Smooth muscle cell (in vitro differentiated cells): ENCODE data around the gene SLX9. TPM values are rescaled to one million over a fixed set of nuclear protein-coding genes. Genes with fewer than 3 reads are reported as not detected.

Source experiments
- DNase-seq: peaks from one replicate; lab custom pipeline; 2025; ENCODE audit not compliant: unreplicated experiment; lab: John Stamatoyannopoulos, UW
- H2AFZ ChIP-seq: fragments of 200-600 bp; sonication (generic); 2 replicates; pipeline ENCODE4 v1.6.0; 2016; ENCODE audit warnings: antibody characterized with exemption, low read depth, mild to moderate bottlenecking
- H3F3A ChIP-seq: fragments of 200-600 bp; sonication (generic); 2 replicates; pipeline ENCODE4 v1.6.0; 2017; ENCODE audit warnings: antibody characterized with exemption, low read depth
- H3K27ac ChIP-seq: fragments of 200-600 bp; sonication (generic); 2 replicates; pipeline ENCODE4 v1.5.1; 2016; ENCODE audit warnings: low read depth, mild to moderate bottlenecking
- H3K27me3 ChIP-seq: fragments of 200-600 bp; sonication (generic); 2 replicates; pipeline ENCODE4 v1.6.1; 2016; ENCODE audit warnings: low read depth, mild to moderate bottlenecking
- H3K36me3 ChIP-seq: fragments of 200-600 bp; sonication (generic); 2 replicates; pipeline ENCODE4 v1.5.1; 2016; ENCODE audit warnings: low read depth
- H3K4me1 ChIP-seq: fragments of 200-600 bp; sonication (generic); 2 replicates; pipeline ENCODE4 v1.5.1; 2016; ENCODE audit warnings: low read depth
- H3K4me2 ChIP-seq: fragments of 200-600 bp; sonication (generic); 2 replicates; pipeline ENCODE4 v1.6.0; 2016; ENCODE audit warnings: mild to moderate bottlenecking
- H3K4me3 ChIP-seq: fragments of 200-600 bp; sonication (generic); 2 replicates; pipeline ENCODE4 v1.5.1; 2016; ENCODE audit warnings: mild to moderate bottlenecking
- H3K79me2 ChIP-seq: fragments of 200-600 bp; sonication (generic); 2 replicates; pipeline ENCODE4 v1.6.0; 2016; ENCODE audit warnings: low read depth, mild to moderate bottlenecking
- H3K9ac ChIP-seq: fragments of 200-600 bp; sonication (generic); 2 replicates; pipeline ENCODE4 v1.6.0; 2016; ENCODE audit warnings: low read depth
- H3K9me3 ChIP-seq: fragments of 200-600 bp; sonication (generic); replicated peaks from 2 replicates; pipeline ENCODE4 v1.5.1; 2016; ENCODE audit warnings: low read depth
- H4K20me1 ChIP-seq: fragments of 200-600 bp; sonication (generic); 2 replicates; pipeline ENCODE4 v1.6.0; 2016; ENCODE audit warnings: low read depth
- WGBS: methylation state at CpG from one replicate; pipeline ENCODE4 v1.1.7; 2016; ENCODE audit warnings: low lambda C conversion rate; 5-methylcytosine and 5-hydroxymethylcytosine counted together
- polyA plus RNA-seq: library from polyadenylated mRNA; unstranded; fragments of >200 nt; fragmentation: Nextera tagmentation; extraction: Ambion mirVana; gene quantifications from 2 replicates; pipeline ENCODE4 v1.2.1, GENCODE V29; 2016
- total RNA-seq: library from RNA; depleted of rRNA; stranded (reverse); fragments of >200 nt; gene quantifications from 2 replicates; pipeline ENCODE4 v1.2.3, GENCODE V29; 2014
- TF ChIP-seq, protein P1 (sequence below): fragments of 200-600 bp; sonication (generic); IDR thresholded peaks from 2 replicates; pipeline ENCODE4 v1.5.1; 2017; ENCODE audit warnings: borderline replicate concordance, mild to moderate bottlenecking, antibody characterized with exemption; ENCODE audit not compliant: insufficient read depth, poor library complexity, severe bottlenecking

The SLX9 gene
- total and polyA plus RNA-seq, 2 experiments from 2014 or later = 13.9 to 26.6 TPM

DNA sequence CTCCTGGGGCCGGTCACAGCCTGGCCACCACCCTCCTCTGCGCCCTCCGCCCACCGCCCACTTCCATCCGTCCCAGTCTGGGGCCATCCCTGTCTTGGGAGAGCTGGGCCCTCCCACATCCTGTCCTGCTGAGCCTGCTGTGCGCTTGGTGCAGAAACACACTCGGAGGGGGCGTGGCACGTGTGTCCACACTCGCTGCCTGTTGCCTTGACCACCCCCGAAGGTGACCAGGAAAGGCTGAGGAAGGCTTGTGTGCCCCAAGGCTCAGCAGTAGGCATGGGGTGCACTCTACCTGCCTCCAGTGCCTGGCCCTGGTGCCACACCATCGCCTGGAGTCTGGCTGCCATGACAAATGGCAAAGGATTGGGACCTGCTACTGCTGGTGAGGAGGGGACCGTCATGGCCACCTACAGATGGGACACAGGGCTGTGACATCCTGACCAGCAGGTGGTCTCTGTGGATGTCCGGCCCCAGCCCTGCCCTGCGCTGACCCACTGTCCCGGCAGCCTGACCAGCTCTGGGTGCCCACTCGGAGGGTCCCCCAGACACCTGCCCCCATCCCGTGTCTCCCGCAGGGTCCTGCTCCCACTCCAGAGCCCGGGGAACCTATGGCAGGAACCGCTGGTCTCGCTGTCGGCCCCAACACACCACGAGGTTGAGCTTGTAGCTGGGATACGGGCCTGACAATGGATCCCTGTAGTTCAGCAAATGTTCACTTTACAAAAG, 43.1 kb upstream of the SLX9 start:
- H3K9me3 ChIP-seq = no peaks in the 10 kb centered on the region
- no peaks in the 10 kb centered on the region for H4K20me1 ChIP-seq
- TF ChIP-seq, protein P1, sequence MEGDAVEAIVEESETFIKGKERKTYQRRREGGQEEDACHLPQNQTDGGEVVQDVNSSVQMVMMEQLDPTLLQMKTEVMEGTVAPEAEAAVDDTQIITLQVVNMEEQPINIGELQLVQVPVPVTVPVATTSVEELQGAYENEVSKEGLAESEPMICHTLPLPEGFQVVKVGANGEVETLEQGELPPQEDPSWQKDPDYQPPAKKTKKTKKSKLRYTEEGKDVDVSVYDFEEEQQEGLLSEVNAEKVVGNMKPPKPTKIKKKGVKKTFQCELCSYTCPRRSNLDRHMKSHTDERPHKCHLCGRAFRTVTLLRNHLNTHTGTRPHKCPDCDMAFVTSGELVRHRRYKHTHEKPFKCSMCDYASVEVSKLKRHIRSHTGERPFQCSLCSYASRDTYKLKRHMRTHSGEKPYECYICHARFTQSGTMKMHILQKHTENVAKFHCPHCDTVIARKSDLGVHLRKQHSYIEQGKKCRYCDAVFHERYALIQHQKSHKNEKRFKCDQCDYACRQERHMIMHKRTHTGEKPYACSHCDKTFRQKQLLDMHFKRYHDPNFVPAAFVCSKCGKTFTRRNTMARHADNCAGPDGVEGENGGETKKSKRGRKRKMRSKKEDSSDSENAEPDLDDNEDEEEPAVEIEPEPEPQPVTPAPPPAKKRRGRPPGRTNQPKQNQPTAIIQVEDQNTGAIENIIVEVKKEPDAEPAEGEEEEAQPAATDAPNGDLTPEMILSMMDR = no peak
- H3K4me3 ChIP-seq = no peak overlapping the region
- no peaks in the 10 kb centered on the region for H3K27me3 ChIP-seq
- H3K4me1 ChIP-seq = no peaks in the 10 kb centered on the region
- H3K27ac ChIP-seq = no peak overlapping the region
- H3F3A ChIP-seq = no peaks in the 10 kb centered on the region
- H3K79me2 ChIP-seq = no peaks in the 10 kb centered on the region
- no peaks in the 10 kb centered on the region for H3K36me3 ChIP-seq
- DNase-seq = no peak
- 79% methylated on average over 25 of the region's 25 CpGs for WGBS
- no peak overlapping the region for H2AFZ ChIP-seq
- H3K4me2 ChIP-seq = no peak overlapping the region
- H3K9ac ChIP-seq = no peak overlapping the region

DNA sequence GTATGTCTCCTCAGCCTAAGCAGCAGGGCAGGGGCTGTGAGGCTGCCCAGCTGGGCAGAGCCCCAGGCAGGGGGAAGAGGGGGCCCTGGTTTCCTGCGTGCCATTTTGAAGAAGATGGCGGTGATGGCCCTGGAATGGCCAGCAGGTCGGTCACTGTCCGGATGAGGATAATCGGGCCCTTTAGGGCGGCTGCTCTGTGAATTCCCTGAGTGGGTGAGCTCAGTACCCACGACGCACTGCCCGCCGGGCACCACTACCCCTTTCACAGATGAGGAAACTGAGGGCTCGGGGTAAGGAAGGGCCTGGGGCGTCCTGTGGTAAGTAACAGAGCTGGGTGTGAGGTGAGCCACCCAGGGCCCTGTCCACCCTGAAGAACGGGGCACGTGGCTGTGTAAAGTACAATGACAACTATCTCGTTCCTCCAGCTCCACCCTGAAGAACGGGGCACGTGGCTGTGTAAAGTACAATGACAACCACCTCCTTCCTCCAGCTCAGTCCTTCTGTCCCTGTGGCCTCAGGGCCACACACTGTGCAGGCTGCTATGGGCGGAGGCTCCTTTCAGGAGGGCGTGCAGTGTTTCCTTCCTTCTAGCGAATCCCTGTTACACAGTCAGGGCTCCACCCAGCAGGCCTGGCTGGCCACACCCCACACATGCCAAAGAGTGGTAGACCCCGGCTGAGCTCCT, 42.4 kb upstream of the SLX9 start:
- H3K9me3 ChIP-seq = no peaks in the 10 kb centered on the region
- no peaks in the 10 kb centered on the region for H4K20me1 ChIP-seq
- H3K9ac ChIP-seq = no peak overlapping the region
- H3K36me3 ChIP-seq = no peaks in the 10 kb centered on the region
- no peak overlapping the region for H3K4me3 ChIP-seq
- H3K27me3 ChIP-seq = no peaks in the 10 kb centered on the region
- H3K79me2 ChIP-seq = no peaks in the 10 kb centered on the region
- WGBS = 86% methylated on average over 21 of the region's 21 CpGs
- TF ChIP-seq, protein P1 = no peak
- no peak for DNase-seq
- H3F3A ChIP-seq = no peaks in the 10 kb centered on the region
- H3K4me2 ChIP-seq = no peak overlapping the region
- H3K4me1 ChIP-seq = no peaks in the 10 kb centered on the region
- no peak overlapping the region for H3K27ac ChIP-seq
- no peak overlapping the region for H2AFZ ChIP-seq

- Histone ChIP-seq H3K27ac (no peak overlapping the region), H3K36me3 (no peaks in the 10 kb centered on the region), H3K4me3 (no peak overlapping the region), H4K20me1 (no peaks in the 10 kb centered on the region), H3K4me1 (no peaks in the 10 kb centered on the region), H3F3A (no peaks in the 10 kb centered on the region), H3K9ac (no peak overlapping the region), H3K79me2 (no peaks in the 10 kb centered on the region), H3K9me3 (no peaks in the 10 kb centered on the region), H3K27me3 (no peaks in the 10 kb centered on the region), H2AFZ (no peak overlapping the region), H3K4me2 (no peak overlapping the region)
- no peak for DNase-seq
- 93% methylated on average over 13 of the region's 13 CpGs for WGBS
- TF ChIP-seq, protein P1 = no peak
Measured at GRCh38 chr21:44898011-44898488, 41.8 kb upstream of the SLX9 start.
